OCI-LY3 (cell line): ENCODE data around the gene TMEM200B.
"Not testable (repeated sequence)": the region's sequence is repeated elsewhere in the genome, so short reads cannot be mapped to it uniquely, and the experiment has no call there.

Experiments used
- H2AFZ ChIP-seq: fragments of 200-600, 300-600 bp; shearing (Covaris generic); 2 replicates; pipeline ENCODE4 v1.6.0; 2014; ENCODE audit warnings: antibody characterized with exemption, low read depth, low read length
- H3K27ac ChIP-seq: fragments of 200-600, 300-600 bp; sonication (generic); 2 replicates; pipeline ENCODE4 v1.5.1; 2014; ENCODE audit warnings: mild to moderate bottlenecking, low read length, moderate library complexity, mixed read lengths
- H3K27me3 ChIP-seq: fragments of 200-600, 300-600 bp; sonication (generic); 2 replicates; pipeline ENCODE4 v1.6.1; 2014; ENCODE audit warnings: low read depth, low read length, mixed read lengths
- H3K36me3 ChIP-seq: fragments of 200-600, 300-600 bp; sonication (generic); replicated peaks from 2 replicates; pipeline ENCODE3; 2014; ENCODE audit warnings: low read depth, low read length, mixed read lengths
- H3K4me1 ChIP-seq: fragments of 300-600, 200-600 bp; sonication (generic); 2 replicates; pipeline ENCODE4 v1.6.1; 2014; ENCODE audit warnings: low read length, mixed read lengths
- H3K4me2 ChIP-seq: fragments of 200-600, 300-600 bp; sonication (generic); 2 replicates; pipeline ENCODE4 v1.6.1; 2014; ENCODE audit warnings: low read length, mixed read lengths
- H3K4me3 ChIP-seq: fragments of 300-600, 200-600 bp; sonication (generic); 2 replicates; pipeline ENCODE4 v1.5.1; 2014; ENCODE audit warnings: antibody characterized with exemption, mild to moderate bottlenecking, low read length, moderate library complexity
- H3K79me2 ChIP-seq: fragments of 300-600, 200-600 bp; shearing (Covaris generic); 2 replicates; pipeline ENCODE4 v1.6.1; 2014; ENCODE audit warnings: mild to moderate bottlenecking, low read length, mixed read lengths
- H3K9ac ChIP-seq: fragments of 300-600, 200-600 bp; shearing (Covaris generic); 2 replicates; pipeline ENCODE4 v1.6.0; 2014; ENCODE audit warnings: mild to moderate bottlenecking, low read length, moderate library complexity
- H3K9me3 ChIP-seq: fragments of 200-600, 300-600 bp; shearing (Covaris generic); 2 replicates; pipeline ENCODE4 v1.6.1; 2014; ENCODE audit warnings: low read length, mixed read lengths; ENCODE audit not compliant: insufficient read depth
- H4K20me1 ChIP-seq: fragments of 200-600, 300-600 bp; sonication (generic); 2 replicates; pipeline ENCODE4 v1.6.1; 2016; ENCODE audit warnings: low read length, mixed read lengths; ENCODE audit not compliant: insufficient read depth
- CTCF ChIP-seq: fragments of 200-600, 300-600 bp; sonication (generic); IDR thresholded peaks from 2 replicates; pipeline ENCODE4 v1.5.1; 2014; ENCODE audit warnings: antibody characterized with exemption, low read length, low read depth
- EZH2phosphoT487 ChIP-seq: fragments of 200-600 bp; shearing (Covaris generic); IDR thresholded peaks from 2 replicates; pipeline ENCODE4 v1.6.1; 2018; ENCODE audit warnings: antibody characterized with exemption, mixed run types, low read depth

TMEM200B gene

GRCh38 chr1:29094954-29095353, 28.7 kb downstream of the TMEM200B start:
- no peak overlapping the region for H3K4me2 ChIP-seq
- no peaks in the 10 kb centered on the region for H3K27me3 ChIP-seq
- H3K4me1 ChIP-seq: peaks cover 6% of the 10 kb centered on the region; the same call in 1 of the 2 replicates
- H3K9ac ChIP-seq: no peak overlapping the region
- no peak overlapping the region for H3K27ac ChIP-seq
- H3K4me3 ChIP-seq: no peak overlapping the region
- TF ChIP-seq EZH2phosphoT487 (no peak), CTCF (no peak)
- H3K79me2 ChIP-seq: no peaks in the 10 kb centered on the region
- H2AFZ ChIP-seq: no peak overlapping the region
- H3K9me3 ChIP-seq: no peaks in the 10 kb centered on the region
- no peaks in the 10 kb centered on the region for H4K20me1 ChIP-seq
- H3K36me3 ChIP-seq: peaks cover 4% of the 10 kb centered on the region

- TF ChIP-seq CTCF (no peak), EZH2phosphoT487 (no peak)
- H3K27me3 ChIP-seq: no peaks in the 10 kb centered on the region
- H3K36me3 ChIP-seq: no peaks in the 10 kb centered on the region
Measured at GRCh38 chr1:29094433-29094832, 29.3 kb downstream of the TMEM200B start.

DNA sequence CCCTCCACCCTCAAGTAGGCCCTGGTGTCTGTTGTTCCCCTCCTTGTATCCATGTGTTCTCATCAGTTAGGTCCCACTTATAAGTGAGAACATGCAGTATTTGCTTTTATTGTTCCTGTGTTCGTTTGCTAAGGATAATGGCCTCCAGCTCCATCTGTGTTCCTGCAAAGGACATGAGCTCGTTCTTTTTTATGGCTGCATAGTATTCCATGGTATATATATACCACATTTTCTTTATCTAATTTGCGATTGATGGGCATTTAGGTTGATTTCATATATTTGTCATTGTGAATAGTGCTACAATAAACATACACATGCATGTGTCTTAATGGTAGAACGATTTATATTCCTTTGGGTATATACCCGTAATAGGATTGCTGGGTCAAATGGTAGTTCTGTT, 31.0 kb downstream of the TMEM200B start:
- not testable (repeated sequence) for H3K9me3 ChIP-seq, H3K36me3 ChIP-seq, H3K79me2 ChIP-seq, H3K9ac ChIP-seq, H3K4me1 ChIP-seq, H3K4me2 ChIP-seq, H3K27ac ChIP-seq, H4K20me1 ChIP-seq, H2AFZ ChIP-seq, H3K27me3 ChIP-seq, H3K4me3 ChIP-seq

More at GRCh38 chr1:29094433-29094832, 29.3 kb downstream of the TMEM200B start:
- H3K4me3 ChIP-seq: no peak overlapping the region
- H4K20me1 ChIP-seq: no peaks in the 10 kb centered on the region
- peaks cover 6% of the 10 kb centered on the region; the same call in 1 of the 2 replicates for H3K4me1 ChIP-seq
- H3K79me2 ChIP-seq: no peaks in the 10 kb centered on the region
- H2AFZ ChIP-seq: no peak overlapping the region
- no peaks in the 10 kb centered on the region for H3K9me3 ChIP-seq
- no peak overlapping the region for H3K9ac ChIP-seq
- H3K27ac ChIP-seq: no peak overlapping the region
- H3K4me2 ChIP-seq: no peak overlapping the region

DNA sequence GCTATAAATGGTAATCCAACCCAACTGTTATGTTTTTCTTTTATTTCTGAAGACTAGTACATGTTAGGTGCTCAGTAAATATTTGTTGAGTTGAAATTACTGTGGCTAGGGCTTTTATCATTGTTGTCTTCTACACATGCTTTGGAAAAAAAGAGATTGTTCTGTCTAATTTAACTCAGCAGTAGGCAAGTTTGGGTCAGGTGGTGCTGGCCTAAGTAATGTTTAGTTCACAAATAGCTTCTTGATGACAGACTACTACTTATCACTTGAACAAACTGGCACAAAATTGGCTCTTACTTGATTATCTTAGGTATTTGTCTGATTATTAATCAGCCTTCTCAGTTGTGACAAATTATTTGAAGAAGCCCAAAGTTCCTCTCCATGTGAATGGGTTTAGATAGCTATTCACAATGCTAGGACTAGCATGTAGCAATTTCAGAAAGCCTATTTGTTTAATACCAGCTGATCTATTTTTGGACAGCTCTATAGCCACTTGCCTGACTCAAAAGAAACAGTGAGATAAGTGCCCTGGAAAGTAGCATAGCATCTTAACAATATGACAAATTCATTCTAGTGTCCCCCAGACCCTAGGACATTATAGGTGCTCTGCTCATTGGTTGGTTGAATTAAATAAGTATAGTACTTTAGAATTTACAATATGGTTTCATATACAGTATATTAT, 32.6 kb downstream of the TMEM200B start:
- peaks cover 6% of the 10 kb centered on the region; the same call in 1 of the 2 replicates for H3K4me1 ChIP-seq
- H3K27me3 ChIP-seq: no peaks in the 10 kb centered on the region
- no peaks in the 10 kb centered on the region for H3K9me3 ChIP-seq
- H3K36me3 ChIP-seq: no peaks in the 10 kb centered on the region
- no peak overlapping the region for H2AFZ ChIP-seq
- H3K9ac ChIP-seq: no peak overlapping the region
- TF ChIP-seq CTCF: no peak
- TF ChIP-seq EZH2phosphoT487: no peak
- H3K79me2 ChIP-seq: no peaks in the 10 kb centered on the region
- H3K4me3 ChIP-seq: no peak overlapping the region
- no peak overlapping the region for H3K27ac ChIP-seq
- no peaks in the 10 kb centered on the region for H4K20me1 ChIP-seq
- no peak overlapping the region for H3K4me2 ChIP-seq
